Peyer's patch (tissue), 4 donors: ENCODE results near the gene GPX3.

Source experiments
- CTCF ChIP-seq, 6 experiments: fragments of 450-650 bp in 4 of 6; fragments of 200-600 bp in 2 of 6; sonication (generic) in 1 of 6; IDR thresholded peaks; one replicate each; pipeline ENCODE4 v1.5.1; 2017 to 2019; ENCODE audit warnings: antibody characterized with exemption in 6 of 6, mild to moderate bottlenecking in 3 of 6, moderate library complexity in 1 of 6
- POLR2A ChIP-seq, 2 donors: fragments of 450-650 bp; IDR thresholded peaks; one replicate each; pipeline ENCODE4 v1.5.1; 2017; ENCODE audit warnings: antibody characterized with exemption in 2 of 2, mild to moderate bottlenecking in 2 of 2, moderate library complexity in 2 of 2

DNA sequence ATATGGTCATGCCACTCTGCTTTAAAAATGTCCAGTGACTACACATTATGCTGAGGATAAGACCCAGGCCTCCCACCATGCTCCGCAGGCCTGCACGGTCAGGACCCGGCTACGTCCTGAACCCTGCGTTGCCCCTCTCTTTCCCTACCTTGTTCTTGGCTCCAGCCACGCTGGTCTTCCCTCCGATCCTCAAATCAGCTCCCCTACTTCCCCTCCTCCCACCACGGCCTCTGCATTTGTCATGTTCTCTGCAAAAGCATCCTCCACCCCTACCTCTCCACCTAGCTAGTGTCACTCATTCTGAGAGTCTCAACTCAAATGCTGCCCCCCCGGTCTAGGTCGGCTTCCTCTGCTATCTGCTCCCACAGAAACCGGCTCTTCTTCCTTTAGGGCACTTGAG is 11.2 kb downstream of the GPX3 start:
- no peak for TF ChIP-seq CTCF (IDR thresholded peaks at IDR 0.05)
- no peak for TF ChIP-seq POLR2A (IDR thresholded peaks at IDR 0.05)
